Measurements from ENCODE around the gene TBX1. TPM values are rescaled to one million over a fixed set of nuclear protein-coding genes. Genes with fewer than 3 reads are reported as not detected.

TBX1 gene
- total RNA-seq, 1 donor from 2014 or later: 0.56 TPM

DNA sequence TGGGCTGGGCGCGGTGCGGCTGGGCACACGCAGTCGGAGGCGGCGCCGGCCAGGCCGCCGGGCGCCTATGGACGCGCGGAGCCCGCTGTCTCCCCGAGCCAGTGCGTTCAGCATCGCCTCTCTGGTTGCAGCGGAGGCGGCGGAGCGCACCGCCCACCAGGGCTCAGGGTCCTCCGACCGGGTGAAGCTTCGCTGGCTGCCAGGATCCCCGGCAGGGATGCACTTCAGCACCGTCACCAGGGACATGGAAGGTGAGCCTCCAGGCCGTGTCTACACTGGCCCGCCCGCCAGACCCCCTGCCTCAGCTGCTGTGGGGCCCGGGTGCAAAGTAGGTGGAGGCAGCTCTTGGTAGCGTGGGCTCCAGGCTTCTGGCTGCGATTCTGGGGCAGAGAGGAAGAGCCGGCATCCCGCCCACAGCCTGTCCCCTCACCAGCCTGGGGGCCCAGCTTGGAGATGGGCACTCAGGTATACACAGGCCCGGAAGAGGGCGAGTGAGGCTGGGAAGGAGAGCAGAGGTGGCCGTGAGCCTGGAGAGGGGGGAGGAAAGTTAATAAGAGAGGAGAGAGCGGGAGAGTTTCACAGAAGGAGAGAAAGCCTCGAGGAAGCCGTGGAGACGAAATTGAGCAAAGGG is 1.0 kb upstream of the TBX1 start:
- H3K4me1 Mint-ChIP-seq (ENCODE audit: unreplicated experiment): peaks cover 33% of the 10 kb centered on the region
- peaks cover 32% of the 10 kb centered on the region for H3K27me3 Mint-ChIP-seq (ENCODE audit: unreplicated experiment)
- H3K4me3 Mint-ChIP-seq (ENCODE audit: unreplicated experiment): peak overlapping the region; percentile 76
- peaks cover 6% of the 10 kb centered on the region for H3K36me3 Mint-ChIP-seq (ENCODE audit: low read depth, unreplicated experiment)
- no peak for DNase-seq (ENCODE audit: low spot score)
- peak overlapping the region; percentile 13 for H3K27ac Mint-ChIP-seq (ENCODE audit: unreplicated experiment)
- H3K9me3 Mint-ChIP-seq (ENCODE audit: unreplicated experiment): no peaks in the 10 kb centered on the region
- TF ChIP-seq, protein P1, sequence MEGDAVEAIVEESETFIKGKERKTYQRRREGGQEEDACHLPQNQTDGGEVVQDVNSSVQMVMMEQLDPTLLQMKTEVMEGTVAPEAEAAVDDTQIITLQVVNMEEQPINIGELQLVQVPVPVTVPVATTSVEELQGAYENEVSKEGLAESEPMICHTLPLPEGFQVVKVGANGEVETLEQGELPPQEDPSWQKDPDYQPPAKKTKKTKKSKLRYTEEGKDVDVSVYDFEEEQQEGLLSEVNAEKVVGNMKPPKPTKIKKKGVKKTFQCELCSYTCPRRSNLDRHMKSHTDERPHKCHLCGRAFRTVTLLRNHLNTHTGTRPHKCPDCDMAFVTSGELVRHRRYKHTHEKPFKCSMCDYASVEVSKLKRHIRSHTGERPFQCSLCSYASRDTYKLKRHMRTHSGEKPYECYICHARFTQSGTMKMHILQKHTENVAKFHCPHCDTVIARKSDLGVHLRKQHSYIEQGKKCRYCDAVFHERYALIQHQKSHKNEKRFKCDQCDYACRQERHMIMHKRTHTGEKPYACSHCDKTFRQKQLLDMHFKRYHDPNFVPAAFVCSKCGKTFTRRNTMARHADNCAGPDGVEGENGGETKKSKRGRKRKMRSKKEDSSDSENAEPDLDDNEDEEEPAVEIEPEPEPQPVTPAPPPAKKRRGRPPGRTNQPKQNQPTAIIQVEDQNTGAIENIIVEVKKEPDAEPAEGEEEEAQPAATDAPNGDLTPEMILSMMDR (IDR thresholded peaks at IDR 0.05; ENCODE audit: unreplicated experiment): peak; percentile 15

DNA sequence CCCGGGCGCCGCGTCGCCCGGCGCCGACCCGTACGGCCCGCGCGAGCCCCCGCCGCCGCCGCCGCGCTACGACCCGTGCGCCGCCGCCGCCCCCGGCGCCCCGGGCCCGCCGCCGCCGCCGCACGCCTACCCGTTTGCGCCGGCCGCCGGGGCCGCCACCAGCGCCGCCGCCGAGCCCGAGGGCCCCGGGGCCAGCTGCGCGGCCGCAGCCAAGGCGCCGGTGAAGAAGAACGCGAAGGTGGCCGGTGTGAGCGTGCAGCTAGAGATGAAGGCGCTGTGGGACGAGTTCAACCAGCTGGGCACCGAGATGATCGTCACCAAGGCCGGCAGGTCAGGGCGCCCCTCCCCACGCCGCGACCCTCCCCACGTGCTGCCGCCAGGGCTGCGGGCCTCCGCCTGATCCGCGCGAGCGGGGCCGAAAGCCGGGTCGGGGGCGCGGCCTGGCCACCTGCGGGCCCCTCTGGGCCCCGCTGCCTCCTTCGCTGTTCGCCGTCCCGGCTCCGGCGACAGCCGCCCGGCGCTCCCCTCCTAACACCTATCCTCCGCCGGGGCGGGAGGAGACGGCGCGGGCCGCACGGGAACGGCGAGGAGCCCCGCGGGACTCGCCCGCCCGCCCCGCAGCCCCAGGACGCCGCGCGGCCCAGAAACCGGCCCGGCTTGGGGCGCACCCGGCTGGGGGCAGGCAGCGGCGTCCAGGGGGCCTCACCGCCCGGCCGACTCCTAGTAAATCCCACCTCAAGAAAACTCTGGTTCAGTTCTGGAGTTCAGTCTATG is 560 bp downstream of the TBX1 start:
- H3K36me3 Mint-ChIP-seq (ENCODE audit: low read depth, unreplicated experiment): peaks cover 6% of the 10 kb centered on the region
- H3K9me3 Mint-ChIP-seq (ENCODE audit: unreplicated experiment): no peaks in the 10 kb centered on the region
- no peak for DNase-seq (ENCODE audit: low spot score)
- peaks cover 29% of the 10 kb centered on the region for H3K27me3 Mint-ChIP-seq (ENCODE audit: unreplicated experiment)
- peak overlapping the region; percentile 32 for H3K4me3 Mint-ChIP-seq (ENCODE audit: unreplicated experiment)
- no peak overlapping the region for H3K27ac Mint-ChIP-seq (ENCODE audit: unreplicated experiment)
- peaks cover 34% of the 10 kb centered on the region for H3K4me1 Mint-ChIP-seq (ENCODE audit: unreplicated experiment)
- TF ChIP-seq, protein P1 (IDR thresholded peaks at IDR 0.05; ENCODE audit: unreplicated experiment): no peak

DNA sequence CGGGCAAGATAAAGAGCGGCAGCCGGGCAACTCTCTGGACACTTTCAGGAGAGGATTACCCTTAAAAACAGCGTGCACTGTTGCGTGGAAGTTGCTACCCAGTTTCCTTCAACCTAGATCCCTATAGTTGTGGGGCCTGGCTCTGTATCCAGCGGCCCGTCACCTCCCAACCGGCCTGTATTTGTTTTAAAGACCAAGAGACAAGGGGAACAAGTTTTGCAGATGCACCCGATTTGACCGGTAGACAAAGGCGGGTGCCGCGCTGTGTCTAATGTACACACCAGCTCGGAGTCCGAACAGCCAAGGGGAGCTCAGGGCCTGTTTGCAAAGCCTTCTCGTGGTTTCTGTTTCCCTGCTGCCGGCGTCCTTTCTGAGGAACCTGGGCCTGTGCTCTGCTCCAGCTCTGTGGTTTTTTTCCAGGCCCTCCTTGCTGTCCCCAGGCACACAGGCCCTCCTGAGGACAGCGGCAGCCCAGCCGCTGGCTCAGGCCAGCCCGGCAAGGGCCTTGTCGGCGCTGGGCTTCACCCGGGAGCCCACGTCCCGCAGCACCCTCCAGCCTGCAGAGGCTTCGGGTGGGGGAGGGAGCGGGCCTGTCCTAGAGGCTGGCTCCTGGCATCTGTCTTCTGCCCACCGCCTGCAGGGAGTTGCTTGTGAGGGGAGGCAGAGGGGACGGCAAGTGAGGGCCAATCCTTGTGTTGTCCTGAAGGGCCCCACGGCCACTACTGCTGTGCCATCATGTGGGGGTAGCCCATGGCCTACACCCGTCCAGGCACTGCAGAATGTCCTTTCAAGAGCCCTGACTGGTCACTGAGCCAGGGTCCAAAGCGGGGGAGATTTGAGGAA is 1.4 kb downstream of the TBX1 start:
- H3K27ac Mint-ChIP-seq (ENCODE audit: unreplicated experiment): no peak overlapping the region

DNA sequence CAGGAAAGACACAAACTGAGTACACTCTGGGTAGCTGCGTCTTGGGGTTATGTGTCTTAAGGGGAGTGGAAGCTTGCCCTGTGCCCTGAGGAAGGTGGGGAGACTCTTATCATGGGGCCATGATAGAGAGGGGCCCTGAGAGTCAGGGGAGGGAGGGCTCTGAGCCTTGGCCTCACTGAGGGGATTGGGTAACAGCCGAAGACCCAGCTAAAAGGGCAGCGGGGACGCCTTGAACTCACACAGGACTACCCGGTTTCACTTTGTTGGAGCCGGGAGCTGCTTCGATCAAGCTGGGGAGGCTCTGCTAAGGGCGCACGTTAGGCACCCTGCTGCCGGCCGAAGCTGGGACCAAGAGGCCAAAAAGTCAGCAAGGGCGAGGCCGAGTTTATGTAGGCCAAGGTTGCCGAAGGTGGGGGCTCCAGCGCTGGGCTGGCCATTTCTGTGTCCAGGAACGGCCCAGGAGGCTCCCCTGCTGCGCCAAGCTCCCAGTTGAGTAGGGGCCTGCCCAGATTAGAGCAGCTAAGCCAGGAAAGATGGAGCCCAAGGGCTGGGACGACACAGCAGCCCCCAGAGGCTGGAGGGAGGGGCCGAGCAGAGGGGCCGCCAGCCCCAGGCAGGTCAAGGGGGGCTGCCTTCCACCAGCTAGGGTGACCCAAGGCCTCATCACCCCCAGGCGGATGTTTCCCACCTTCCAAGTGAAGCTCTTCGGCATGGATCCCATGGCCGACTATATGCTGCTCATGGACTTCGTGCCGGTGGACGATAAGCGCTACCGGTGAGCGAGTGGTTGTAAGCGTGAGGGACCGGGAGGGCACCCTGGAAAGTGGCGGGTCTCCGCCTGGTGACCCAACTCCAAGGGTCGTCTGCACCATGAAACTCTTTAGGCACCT is 2.2 kb downstream of the TBX1 start:
- no peak for DNase-seq (ENCODE audit: low spot score)
- Mint-ChIP-seq H3K4me3 (ENCODE audit: unreplicated experiment) (no peak overlapping the region), H3K27ac (ENCODE audit: unreplicated experiment) (no peak overlapping the region), H3K36me3 (ENCODE audit: low read depth, unreplicated experiment) (peaks cover 6% of the 10 kb centered on the region), H3K9me3 (ENCODE audit: unreplicated experiment) (no peaks in the 10 kb centered on the region), H3K4me1 (ENCODE audit: unreplicated experiment) (peaks cover 30% of the 10 kb centered on the region), H3K27me3 (ENCODE audit: unreplicated experiment) (peaks cover 23% of the 10 kb centered on the region)
- TF ChIP-seq, protein P1 (IDR thresholded peaks at IDR 0.05; ENCODE audit: unreplicated experiment): no peak

More for the DNA sequence above, 1.4 kb downstream of the TBX1 start:
- peak overlapping the region; percentile 32 for H3K4me3 Mint-ChIP-seq (ENCODE audit: unreplicated experiment)
- no peak for DNase-seq (ENCODE audit: low spot score)
- H3K9me3 Mint-ChIP-seq (ENCODE audit: unreplicated experiment): no peaks in the 10 kb centered on the region
- peaks cover 6% of the 10 kb centered on the region for H3K36me3 Mint-ChIP-seq (ENCODE audit: low read depth, unreplicated experiment)
- peaks cover 29% of the 10 kb centered on the region for H3K27me3 Mint-ChIP-seq (ENCODE audit: unreplicated experiment)
- peaks cover 34% of the 10 kb centered on the region for H3K4me1 Mint-ChIP-seq (ENCODE audit: unreplicated experiment)
- TF ChIP-seq, protein P1 (IDR thresholded peaks at IDR 0.05; ENCODE audit: unreplicated experiment): no peak

All from endothelial cell (in vitro differentiated cells).